ENCODE measurements around the gene EYS.

- TF ChIP-seq, protein P1, sequence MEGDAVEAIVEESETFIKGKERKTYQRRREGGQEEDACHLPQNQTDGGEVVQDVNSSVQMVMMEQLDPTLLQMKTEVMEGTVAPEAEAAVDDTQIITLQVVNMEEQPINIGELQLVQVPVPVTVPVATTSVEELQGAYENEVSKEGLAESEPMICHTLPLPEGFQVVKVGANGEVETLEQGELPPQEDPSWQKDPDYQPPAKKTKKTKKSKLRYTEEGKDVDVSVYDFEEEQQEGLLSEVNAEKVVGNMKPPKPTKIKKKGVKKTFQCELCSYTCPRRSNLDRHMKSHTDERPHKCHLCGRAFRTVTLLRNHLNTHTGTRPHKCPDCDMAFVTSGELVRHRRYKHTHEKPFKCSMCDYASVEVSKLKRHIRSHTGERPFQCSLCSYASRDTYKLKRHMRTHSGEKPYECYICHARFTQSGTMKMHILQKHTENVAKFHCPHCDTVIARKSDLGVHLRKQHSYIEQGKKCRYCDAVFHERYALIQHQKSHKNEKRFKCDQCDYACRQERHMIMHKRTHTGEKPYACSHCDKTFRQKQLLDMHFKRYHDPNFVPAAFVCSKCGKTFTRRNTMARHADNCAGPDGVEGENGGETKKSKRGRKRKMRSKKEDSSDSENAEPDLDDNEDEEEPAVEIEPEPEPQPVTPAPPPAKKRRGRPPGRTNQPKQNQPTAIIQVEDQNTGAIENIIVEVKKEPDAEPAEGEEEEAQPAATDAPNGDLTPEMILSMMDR (IDR thresholded peaks at IDR 0.05; ENCODE audit: low read length): no peak
- TF ChIP-seq EZH2 (optimal IDR thresholded peaks at IDR 0.05; ENCODE audit: low read depth, low read length): no peak
Observed at GRCh38 chr6:64257586-64257985, 1449.4 kb downstream of the EYS start.

All from MM.1S (cell line).